ENCODE data around the gene KIF1B. TPM values are rescaled to one million over a fixed set of nuclear protein-coding genes. Genes with fewer than 3 reads are reported as not detected.

The KIF1B gene, protein sequence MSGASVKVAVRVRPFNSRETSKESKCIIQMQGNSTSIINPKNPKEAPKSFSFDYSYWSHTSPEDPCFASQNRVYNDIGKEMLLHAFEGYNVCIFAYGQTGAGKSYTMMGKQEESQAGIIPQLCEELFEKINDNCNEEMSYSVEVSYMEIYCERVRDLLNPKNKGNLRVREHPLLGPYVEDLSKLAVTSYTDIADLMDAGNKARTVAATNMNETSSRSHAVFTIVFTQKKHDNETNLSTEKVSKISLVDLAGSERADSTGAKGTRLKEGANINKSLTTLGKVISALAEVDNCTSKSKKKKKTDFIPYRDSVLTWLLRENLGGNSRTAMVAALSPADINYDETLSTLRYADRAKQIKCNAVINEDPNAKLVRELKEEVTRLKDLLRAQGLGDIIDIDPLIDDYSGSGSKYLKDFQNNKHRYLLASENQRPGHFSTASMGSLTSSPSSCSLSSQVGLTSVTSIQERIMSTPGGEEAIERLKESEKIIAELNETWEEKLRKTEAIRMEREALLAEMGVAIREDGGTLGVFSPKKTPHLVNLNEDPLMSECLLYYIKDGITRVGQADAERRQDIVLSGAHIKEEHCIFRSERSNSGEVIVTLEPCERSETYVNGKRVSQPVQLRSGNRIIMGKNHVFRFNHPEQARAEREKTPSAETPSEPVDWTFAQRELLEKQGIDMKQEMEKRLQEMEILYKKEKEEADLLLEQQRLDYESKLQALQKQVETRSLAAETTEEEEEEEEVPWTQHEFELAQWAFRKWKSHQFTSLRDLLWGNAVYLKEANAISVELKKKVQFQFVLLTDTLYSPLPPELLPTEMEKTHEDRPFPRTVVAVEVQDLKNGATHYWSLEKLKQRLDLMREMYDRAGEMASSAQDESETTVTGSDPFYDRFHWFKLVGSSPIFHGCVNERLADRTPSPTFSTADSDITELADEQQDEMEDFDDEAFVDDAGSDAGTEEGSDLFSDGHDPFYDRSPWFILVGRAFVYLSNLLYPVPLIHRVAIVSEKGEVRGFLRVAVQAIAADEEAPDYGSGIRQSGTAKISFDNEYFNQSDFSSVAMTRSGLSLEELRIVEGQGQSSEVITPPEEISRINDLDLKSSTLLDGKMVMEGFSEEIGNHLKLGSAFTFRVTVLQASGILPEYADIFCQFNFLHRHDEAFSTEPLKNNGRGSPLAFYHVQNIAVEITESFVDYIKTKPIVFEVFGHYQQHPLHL (N-terminal part only)
- total RNA-seq, result 10 to 100 TPM; 34.8 to 44.2 (median 38.0) TPM
- 10 to 100 TPM; 11.5 to 27.7 TPM for polyA plus RNA-seq
- long read RNA-seq, donor 1, partial matches to known transcripts, result 2 of 11 reads
- long read RNA-seq, donor 1, other reads (novel, unspliced or antisense), result 9 of 11 reads
- long read RNA-seq, donor 2, full-length matches to known transcripts, result 4 of 11 reads
- long read RNA-seq, donor 2, partial matches to known transcripts, result 7 of 11 reads
- long read RNA-seq, donor 2, other reads (novel, unspliced or antisense), result 0 of 11 reads
- long read RNA-seq, donor 3, full-length matches to known transcripts, result 32 of 48 reads
- long read RNA-seq, donor 3, partial matches to known transcripts, result 2 of 48 reads
- long read RNA-seq, donor 3, other reads (novel, unspliced or antisense), result 14 of 48 reads

DNA sequence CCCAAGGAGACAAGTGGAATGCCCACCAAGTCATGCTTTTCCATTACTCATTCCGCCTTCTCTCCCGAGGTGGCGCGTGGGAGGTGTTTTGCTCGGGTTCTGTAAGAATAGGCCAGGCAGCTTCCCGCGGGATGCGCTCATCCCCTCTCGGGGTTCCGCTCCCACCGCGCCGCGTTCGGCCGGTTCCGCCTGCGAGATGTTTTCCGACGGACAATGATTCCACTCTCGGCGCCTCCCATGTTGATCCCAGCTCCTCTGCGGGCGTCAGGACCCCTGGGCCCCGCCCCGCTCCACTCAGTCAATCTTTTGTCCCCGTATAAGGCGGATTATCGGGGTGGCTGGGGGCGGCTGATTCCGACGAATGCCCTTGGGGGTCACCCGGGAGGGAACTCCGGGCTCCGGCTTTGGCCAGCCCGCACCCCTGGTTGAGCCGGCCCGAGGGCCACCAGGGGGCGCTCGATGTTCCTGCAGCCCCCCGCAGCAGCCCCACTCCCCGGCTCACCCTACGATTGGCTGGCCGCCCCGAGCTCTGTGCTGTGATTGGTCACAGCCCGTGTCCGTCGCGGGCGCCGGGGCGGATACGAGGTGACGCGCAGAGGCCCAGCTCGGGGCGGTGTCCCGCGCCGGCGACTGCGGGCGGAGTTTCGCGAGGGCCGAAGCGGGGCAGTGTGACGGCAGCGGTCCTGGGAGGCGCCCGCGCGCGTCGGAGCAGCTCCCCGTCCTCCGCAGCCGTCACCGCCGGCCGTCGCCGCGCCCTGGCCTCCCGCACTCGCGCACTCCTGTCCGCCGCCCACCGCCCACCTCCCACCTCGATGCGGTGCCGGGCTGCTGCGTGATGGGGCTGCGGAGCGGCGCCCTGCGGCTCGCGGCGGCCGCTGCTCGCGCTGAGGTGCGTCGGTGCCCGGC is at the start of gene KIF1B:
TSS of gene KIF1B (plus strand) at position 666 of the 906 bp plus-strand sequence. CDS start 21,759 bp downstream, outside the sequence.
- peaks cover 9% of the 10 kb centered on the region for H3K4me1 ChIP-seq (ENCODE audit: insufficient read depth)
- peak within 1 kb of the TSS; percentile 89 for H3K4me3 ChIP-seq
- no peaks in the 10 kb centered on the region for H3K9me3 ChIP-seq
- TF ChIP-seq POLR2A (IDR thresholded peaks at IDR 0.05) (peak; percentile 97), EP300 (IDR thresholded peaks at IDR 0.05) (peak; percentile 38)
- TF ChIP-seq, protein P1, sequence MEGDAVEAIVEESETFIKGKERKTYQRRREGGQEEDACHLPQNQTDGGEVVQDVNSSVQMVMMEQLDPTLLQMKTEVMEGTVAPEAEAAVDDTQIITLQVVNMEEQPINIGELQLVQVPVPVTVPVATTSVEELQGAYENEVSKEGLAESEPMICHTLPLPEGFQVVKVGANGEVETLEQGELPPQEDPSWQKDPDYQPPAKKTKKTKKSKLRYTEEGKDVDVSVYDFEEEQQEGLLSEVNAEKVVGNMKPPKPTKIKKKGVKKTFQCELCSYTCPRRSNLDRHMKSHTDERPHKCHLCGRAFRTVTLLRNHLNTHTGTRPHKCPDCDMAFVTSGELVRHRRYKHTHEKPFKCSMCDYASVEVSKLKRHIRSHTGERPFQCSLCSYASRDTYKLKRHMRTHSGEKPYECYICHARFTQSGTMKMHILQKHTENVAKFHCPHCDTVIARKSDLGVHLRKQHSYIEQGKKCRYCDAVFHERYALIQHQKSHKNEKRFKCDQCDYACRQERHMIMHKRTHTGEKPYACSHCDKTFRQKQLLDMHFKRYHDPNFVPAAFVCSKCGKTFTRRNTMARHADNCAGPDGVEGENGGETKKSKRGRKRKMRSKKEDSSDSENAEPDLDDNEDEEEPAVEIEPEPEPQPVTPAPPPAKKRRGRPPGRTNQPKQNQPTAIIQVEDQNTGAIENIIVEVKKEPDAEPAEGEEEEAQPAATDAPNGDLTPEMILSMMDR (IDR thresholded peaks at IDR 0.05), result peak; percentile 98 to 99 (median 99)
- no peaks in the 10 kb centered on the region for H3K36me3 ChIP-seq
- intact Hi-C loops (cut with DNase I), result loop anchor here in 1 of 4 donors (2.0 kb wide), 1 partner anchor 177 kb away; the partner anchor contains the start of gene UBE4B
- no peaks in the 10 kb centered on the region for H3K27me3 ChIP-seq
- H3K27ac ChIP-seq, result peak within 1 kb of the TSS; percentile 96 to 99
- WGBS, 3 donors, result 1% methylated on average over 53 to 107 of the region's 107 CpGs
- DNase-seq, result peak; percentile 99 to 100 (median 99)

GRCh38 chr1:10160907-10161490 is 49.4 kb upstream of the KIF1B start:
- 48 to 62% (median 54%) methylated on average over 12 of the region's 12 CpGs for WGBS, 3 donors
- no peaks in the 10 kb centered on the region for H3K27me3 ChIP-seq
- no peak for DNase-seq
- no peaks in the 10 kb centered on the region for H3K9me3 ChIP-seq
- no peak overlapping the region for H3K27ac ChIP-seq
- intact Hi-C loops (cut with DNase I), result no loop called here
- H3K36me3 ChIP-seq, result no peaks in the 10 kb centered on the region
- no peaks in the 10 kb centered on the region for H3K4me1 ChIP-seq (ENCODE audit: insufficient read depth)
- H3K4me3 ChIP-seq, result no peak overlapping the region
- TF ChIP-seq EP300 (IDR thresholded peaks at IDR 0.05), result no peak
- TF ChIP-seq POLR2A (IDR thresholded peaks at IDR 0.05), result no peak
- TF ChIP-seq, protein P1 (IDR thresholded peaks at IDR 0.05), result no peak

DNA sequence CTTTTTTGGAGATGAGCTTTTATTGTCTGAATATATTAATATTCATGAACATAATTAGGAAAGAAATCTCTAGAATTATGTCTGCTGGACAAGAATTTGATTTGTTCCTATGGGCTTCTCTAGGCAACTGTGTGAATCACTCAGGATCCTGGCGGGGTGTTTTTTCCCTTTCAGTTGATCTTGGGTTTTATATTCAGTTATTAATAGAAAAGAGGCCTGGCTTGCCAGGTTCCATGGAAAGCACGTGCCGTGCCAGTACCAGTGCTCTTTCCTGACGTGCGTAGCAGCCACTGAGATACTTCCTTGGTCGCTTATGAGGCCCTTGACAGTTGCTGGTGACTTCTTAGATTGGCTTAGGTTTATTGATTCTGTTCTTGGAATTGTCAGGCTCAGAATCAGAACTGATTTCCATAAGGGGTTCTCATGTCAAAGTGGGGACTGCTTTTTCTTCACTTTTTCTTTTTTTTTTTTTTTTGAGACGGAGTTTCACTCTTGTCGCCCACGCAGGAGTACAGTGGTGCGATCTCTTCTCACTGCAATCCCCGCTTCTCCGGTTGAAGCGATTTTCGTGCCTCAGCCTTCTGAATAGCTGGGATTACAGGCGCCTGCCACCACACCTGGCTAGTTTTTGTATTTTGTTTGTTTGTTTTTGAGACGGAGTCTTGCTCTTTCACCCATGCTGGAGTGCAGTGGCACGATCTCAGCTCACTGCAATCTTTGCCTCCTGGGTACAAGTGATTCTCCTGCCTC is 48.7 kb upstream of the KIF1B start:
- Histone ChIP-seq H3K36me3 (no peaks in the 10 kb centered on the region), H3K4me1 (ENCODE audit: insufficient read depth) (no peaks in the 10 kb centered on the region), H3K9me3 (no peaks in the 10 kb centered on the region), H3K27me3 (no peaks in the 10 kb centered on the region), H3K4me3 (no peak overlapping the region), H3K27ac (no peak overlapping the region)
- no peak for DNase-seq
- intact Hi-C loops (cut with DNase I), result no loop called here
- TF ChIP-seq, protein P1 (IDR thresholded peaks at IDR 0.05), result no peak
- no peak for TF ChIP-seq POLR2A (IDR thresholded peaks at IDR 0.05)
- no peak for TF ChIP-seq EP300 (IDR thresholded peaks at IDR 0.05)
- WGBS, 3 donors, result 85 to 88% (median 87%) methylated on average over 17 of the region's 17 CpGs
